ENCODE data around the gene FPGT.

GRCh38 chr1:74222701-74223100 is 24.7 kb downstream of the FPGT start:
- TF ChIP-seq, protein P1, sequence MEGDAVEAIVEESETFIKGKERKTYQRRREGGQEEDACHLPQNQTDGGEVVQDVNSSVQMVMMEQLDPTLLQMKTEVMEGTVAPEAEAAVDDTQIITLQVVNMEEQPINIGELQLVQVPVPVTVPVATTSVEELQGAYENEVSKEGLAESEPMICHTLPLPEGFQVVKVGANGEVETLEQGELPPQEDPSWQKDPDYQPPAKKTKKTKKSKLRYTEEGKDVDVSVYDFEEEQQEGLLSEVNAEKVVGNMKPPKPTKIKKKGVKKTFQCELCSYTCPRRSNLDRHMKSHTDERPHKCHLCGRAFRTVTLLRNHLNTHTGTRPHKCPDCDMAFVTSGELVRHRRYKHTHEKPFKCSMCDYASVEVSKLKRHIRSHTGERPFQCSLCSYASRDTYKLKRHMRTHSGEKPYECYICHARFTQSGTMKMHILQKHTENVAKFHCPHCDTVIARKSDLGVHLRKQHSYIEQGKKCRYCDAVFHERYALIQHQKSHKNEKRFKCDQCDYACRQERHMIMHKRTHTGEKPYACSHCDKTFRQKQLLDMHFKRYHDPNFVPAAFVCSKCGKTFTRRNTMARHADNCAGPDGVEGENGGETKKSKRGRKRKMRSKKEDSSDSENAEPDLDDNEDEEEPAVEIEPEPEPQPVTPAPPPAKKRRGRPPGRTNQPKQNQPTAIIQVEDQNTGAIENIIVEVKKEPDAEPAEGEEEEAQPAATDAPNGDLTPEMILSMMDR (conservative IDR thresholded peaks at IDR 0.05; ENCODE audit: low read length), result no peak
- TF ChIP-seq EZH2phosphoT487 (IDR thresholded peaks at IDR 0.05; ENCODE audit: borderline replicate concordance), result no peak

Data from Loucy (cell line).